ENCODE results near the gene LRFN2.
A peak's percentile ranks its signal among the peaks of the same experiment; 100 is the strongest.

Gene LRFN2

GRCh38 chr6:40369042-40369441 is 218.1 kb downstream of the LRFN2 start:
- DNase-seq = no peak

- no peak for DNase-seq
These were observed 224.3 kb downstream of the LRFN2 start for GRCh38 chr6:40362859-40363258.

GRCh38 chr6:40359808-40360207 is 227.4 kb downstream of the LRFN2 start:
- DNase-seq = no peak

GRCh38 chr6:40358473-40359460 is 228.4 kb downstream of the LRFN2 start:
- no peak for DNase-seq

GRCh38 chr6:40356242-40356910 is 230.8 kb downstream of the LRFN2 start:
- peak in 1 of 5 donors; percentile 8 for DNase-seq

- DNase-seq = no peak
These were observed 231.6 kb downstream of the LRFN2 start for GRCh38 chr6:40355532-40355931.

GRCh38 chr6:40355066-40355465 is 232.1 kb downstream of the LRFN2 start:
- DNase-seq = no peak

GRCh38 chr6:40353967-40354452 is 233.2 kb downstream of the LRFN2 start:
- no peak for DNase-seq

GRCh38 chr6:40353197-40353966 is 233.8 kb downstream of the LRFN2 start:
- no peak for DNase-seq

- no peak for DNase-seq
These were observed 234.5 kb downstream of the LRFN2 start for GRCh38 chr6:40352527-40353170.

- DNase-seq = no peak
These were observed 235.2 kb downstream of the LRFN2 start for GRCh38 chr6:40352006-40352405.

GRCh38 chr6:40350747-40351217 is 236.4 kb downstream of the LRFN2 start:
- DNase-seq = no peak

- no peak for DNase-seq
These were observed 237.0 kb downstream of the LRFN2 start for GRCh38 chr6:40349901-40350746.

- DNase-seq = no peak
These were observed 237.9 kb downstream of the LRFN2 start for GRCh38 chr6:40349123-40349900.

- DNase-seq = no peak
These were observed 238.6 kb downstream of the LRFN2 start for GRCh38 chr6:40348591-40348990.

- DNase-seq = no peak
These were observed 239.6 kb downstream of the LRFN2 start for GRCh38 chr6:40347571-40348011.

- no peak for DNase-seq
These were observed 240.9 kb downstream of the LRFN2 start for GRCh38 chr6:40346246-40346645.

GRCh38 chr6:40344566-40345167 is 242.5 kb downstream of the LRFN2 start:
- no peak for DNase-seq

- DNase-seq = no peak
These were observed 243.1 kb downstream of the LRFN2 start for GRCh38 chr6:40343877-40344565.
